Activated gamma-delta T cell treated with anti-CD3 and anti-CD28 coated beads, Interleukin-2, amount 50 U/mL, for 16 hours (primary cell): ENCODE measurements around the gene SGCG.

Source experiments
- DNase-seq: peaks from one replicate; pipeline ENCODE4 v3.0.0-alpha.2; 2020; ENCODE audit warnings: low read depth

Gene SGCG

DNA sequence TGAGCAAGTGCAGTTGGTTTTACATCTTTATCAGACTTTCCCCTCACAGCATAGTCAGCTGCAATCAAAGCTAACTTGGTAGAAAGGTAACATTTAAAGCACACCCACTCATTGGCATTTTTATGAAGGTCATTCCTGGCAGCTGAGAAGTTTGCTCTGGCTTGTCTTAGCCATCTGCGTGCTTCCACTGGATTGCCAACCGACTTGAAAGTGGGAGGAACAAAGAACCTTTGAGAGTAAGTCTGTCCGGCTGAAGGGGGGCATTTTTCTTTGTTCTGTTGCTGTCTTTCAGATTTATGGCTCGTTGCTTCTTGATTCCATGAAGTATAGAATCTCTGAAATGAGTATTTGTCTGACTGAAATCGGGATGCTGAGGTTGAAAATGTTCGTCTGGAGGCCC, 149.6 kb downstream of the SGCG start:
- DNase-seq: no peak

DNA sequence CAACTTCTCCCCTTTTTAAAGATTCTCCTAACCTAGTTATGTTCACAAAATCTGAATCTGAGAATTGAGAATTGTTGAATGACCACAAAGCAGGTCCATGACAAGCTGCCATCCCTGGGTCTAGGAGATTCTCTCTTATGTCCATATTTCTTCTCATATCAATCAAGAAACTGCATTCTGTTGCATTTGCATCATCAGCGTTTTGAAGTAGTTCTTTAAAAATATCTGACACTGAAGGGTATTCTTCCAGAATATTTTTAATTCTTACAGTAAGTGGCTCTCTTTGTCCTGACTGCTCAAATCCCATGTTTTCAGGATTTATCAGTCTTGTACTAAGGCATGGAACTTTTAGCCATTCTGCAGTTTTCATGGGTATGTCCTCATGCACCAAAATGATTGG, 158.4 kb downstream of the SGCG start:
- no peak for DNase-seq

DNA sequence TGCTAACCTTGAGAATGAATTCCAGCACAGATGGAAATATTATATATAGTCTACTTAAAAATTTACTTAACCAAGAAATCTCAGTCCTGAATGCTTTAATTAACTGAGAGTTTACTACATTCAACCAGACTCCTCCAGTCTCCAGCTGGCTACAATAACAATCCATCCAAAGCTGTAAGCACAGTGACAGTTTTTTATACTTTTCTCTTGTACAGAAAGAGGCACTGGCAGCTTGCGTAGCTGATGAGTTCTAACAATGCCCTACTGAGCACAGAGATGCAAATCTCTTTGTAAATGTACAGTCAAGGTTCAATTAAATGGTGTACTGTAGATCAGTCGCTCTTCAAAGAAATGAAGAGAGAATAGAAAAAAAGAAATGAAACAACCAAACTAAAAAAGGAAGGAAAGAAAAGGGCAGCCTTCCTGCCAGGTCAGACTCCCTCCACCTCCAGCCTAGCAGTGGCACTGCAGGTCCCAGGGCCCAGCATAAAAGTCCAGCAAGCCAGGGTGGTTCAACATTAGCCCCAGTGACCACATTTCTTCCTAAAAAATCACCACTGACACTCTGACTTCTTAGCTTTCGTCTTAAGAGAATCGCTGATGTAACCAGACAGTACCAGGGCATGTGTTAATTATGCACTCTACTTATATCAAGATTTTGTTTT, 164.3 kb downstream of the SGCG start:
- no peak for DNase-seq

DNA sequence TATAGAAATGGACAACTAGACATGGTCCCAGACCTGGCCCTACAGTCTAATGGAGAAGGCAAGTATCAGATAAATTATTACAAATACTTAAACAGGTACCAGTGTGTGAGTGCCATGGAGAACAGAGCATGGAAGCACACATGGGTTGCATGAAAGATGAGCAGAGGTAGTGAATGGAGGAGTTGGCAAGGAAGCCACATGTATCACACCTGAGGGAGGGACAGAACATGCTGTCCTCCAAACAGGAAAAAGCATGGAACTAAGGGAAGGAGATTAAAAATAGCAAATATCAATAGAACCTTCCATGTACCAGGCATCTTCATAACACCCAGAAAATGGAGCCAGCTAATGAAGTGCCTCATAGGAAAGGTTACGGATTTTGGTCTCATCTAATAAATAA, 166.8 kb downstream of the SGCG start:
- DNase-seq: no peak

DNA sequence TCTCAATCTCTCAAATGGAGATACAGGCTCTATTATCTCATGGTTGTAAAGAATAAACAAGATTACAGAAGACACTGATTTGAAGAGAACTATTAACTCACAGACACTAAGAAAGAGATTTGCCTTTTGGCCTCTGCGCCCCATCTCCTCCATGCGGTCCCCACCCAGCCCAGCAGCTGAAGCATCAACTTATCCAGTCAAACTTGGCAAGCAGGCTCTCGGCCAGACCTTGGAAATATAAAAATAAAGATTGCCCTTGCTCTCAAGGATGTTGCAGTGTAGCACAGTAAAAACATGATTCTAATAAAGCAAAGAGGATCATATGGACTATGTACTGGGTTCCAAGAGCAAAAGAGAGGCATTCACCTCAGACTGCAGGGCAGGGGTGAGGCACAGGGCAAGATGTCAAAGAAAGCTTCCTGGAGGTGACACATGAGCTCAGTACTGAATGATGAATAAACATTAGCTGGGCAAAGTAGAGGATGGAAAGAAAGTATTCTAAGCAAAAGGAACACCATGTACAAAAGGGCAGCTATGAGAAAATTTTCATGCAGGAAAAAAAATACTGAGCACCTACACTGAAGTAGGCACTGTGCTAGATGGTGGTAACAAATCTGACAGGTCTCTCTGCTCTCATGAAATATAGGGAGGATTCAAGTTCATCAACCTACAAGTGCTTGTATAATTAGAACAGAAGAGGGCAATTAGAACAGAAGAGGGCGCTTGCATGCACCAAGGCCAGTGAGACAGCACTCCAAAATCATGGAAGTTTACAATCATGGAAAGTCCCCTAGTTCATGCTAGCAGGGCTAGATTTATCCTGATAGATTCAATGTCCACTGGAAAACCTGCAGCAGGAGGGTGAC, 167.7 kb downstream of the SGCG start:
- no peak for DNase-seq

DNA sequence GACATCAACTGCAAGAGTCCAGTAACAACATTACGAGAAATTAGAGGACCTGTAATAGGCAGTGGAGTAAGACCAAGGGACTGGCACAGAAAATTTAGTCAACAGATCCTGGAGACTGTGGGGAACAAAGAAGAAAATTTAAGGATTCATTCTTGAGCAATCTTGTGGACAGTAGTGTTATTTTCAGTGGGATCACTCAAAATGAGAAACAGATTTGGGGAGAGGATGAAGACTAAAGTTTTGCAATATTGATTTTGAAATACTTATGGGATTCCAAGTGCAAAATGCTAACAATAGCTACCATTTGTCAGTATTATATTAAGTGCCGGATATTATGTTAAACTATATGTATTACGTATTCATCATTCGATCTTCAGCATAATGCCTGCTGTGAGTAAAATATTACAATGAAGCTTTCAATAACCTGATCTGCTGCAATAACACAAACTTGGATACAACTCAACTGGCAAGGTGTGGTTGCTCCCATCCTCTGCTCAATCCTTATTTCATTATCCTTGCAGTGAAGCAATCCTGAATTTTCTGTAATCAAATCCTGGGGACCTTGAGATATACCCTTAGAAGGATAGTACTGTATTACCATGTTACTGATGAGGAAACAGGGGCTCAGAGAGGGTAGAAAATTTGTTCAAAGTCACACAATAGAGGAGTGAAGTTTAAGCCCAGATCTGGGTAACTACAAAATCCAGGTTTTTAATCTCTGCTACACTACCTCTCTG, 168.6 kb downstream of the SGCG start:
- no peak for DNase-seq

DNA sequence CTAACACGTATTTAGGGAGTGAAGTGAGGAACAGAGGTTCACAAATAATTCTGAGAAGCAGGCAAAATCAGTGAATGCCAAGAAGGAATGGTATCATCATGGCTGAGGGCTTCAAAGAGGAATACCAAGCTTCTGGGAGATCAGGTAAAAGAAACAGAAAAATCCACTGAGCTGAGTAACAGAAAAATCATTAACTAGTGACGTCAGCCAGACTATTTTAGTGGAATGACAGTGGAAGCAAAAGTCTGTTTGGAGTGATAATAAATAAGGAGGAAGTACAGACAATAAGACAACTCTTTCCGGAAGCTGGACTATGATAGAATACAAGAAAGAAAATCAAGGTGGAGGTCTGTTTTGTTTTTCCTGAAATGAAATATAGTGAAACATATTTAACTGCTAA, 169.2 kb downstream of the SGCG start:
- DNase-seq: no peak

DNA sequence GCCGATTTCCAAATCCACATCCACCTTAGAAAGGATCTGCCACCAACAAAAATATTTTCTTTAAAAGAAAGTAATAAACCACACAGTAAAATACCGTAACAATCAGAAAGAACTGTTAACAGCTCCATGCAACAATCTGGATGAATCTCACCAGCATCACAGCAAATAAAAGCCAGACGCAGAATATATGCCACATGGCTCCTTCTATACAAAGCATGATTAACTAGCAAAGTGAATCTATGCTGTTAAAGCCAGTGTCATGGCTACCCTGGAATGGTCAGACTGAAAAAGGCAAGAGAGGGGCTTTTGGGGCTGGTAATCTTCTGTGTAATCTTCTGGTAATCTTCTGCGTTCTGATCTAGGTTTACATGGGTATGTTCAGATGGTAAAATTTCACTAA, 171.4 kb downstream of the SGCG start:
- no peak for DNase-seq

DNA sequence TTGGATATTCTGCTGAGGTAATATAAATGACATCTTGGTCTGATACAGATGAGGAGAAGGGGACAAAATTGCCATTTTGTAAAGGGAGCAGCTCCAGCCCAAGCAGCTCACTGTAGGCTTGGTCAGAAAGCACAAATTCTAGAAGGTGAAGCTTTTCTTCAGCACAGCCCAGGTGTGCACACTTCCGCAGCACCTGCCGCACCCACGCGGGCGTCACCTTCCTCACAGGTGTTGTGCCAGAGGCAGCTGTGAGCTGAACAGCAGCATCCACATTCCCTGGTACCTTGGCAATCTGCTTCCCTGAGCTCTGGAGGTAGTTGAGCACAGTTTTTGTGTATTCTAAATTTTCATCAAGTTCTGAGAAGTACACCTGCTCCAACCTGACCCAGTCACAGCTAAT, 173.7 kb downstream of the SGCG start:
- no peak for DNase-seq

DNA sequence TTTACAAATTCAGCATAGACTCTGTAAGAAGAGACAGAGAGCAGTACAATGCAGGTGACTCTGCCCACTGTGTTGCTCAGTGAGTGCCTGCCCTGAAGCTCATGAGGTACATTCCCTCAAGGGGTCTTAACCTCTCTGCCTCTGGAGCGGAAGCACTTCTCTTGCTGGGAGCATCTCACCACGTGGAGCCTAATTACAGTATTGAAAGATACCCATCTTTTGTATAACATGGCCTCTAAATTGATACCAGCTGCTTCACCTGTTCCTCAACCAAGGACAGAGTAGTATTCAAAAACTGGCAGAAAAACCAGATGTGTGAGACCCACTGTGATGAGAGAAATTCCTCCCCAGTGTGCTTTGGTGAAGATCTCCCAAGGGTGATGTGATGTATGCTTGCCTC, 175.6 kb downstream of the SGCG start:
- DNase-seq: no peak

DNA sequence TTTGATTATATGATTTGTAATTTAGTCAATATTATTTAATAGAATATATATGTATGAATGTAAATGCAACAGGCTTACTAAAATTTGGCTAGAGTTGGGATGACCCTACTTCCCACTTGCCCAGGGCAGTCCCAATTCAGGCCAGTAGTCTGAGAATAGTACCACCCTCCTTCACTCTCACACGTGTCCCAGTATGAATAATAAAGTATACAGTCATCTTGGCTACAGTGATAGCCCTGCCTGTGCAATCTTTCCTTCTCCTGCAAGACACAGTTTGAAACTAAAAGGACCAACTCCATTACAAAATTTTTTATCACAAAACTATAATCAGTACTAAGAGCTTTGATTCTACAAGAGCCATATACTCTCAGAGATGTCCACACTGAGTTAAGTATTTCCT, 176.6 kb downstream of the SGCG start:
- DNase-seq: no peak

DNA sequence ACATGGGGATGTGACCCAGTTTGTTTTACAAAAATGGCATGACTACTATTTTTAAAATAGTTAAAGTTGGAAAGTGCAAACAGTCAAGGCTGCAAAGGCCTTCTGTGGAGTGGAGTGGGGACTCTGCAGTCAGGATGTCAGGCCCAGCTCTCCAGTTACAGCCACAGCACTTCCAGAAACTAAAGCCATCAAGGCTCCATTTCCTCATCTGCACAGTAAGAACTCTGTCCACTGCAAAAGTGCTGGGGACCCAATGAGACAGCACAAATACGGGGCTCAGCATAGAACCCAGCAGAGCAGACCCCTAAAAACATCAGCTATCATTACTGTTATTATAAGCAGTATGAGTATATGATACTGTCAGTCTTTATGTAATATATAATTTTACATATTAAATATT, 179.1 kb downstream of the SGCG start:
- no peak for DNase-seq

DNA sequence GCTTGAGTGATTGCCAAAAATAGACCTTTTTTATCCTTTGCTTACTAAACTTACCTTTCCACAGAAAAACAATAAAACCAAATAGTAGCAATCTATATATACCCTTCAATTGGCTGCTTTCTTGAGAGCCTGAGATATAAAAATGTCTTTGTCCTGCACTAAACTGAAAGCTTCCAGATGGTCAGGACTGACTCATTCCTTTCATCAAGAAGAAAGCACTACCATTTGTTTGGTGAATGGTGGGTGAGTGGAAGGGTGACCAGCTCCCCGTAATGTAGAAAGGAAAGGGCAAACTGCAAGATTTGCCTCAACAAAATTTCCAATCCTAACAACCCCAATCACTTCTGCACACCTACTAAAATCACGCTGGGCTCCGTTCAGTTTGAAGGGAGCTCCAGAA, 184.9 kb downstream of the SGCG start:
- no peak for DNase-seq

DNA sequence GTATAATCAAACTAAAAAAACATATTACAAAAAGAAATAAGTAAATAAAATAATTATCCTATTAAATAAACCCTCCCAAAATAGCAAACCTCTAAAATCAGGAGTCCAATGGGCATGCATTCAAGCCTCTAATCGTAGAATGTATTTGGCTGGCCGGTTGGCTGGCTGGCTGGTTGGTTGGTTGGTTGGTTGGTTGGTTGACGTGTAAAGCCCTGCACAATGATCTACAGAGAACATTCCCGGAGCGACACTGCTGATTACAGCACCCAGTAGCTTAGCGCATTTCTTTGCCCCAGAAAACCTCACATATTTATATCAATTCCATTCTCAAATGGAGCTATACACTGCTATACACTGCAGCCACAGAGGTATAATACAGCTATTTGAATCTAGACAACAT, 187.1 kb downstream of the SGCG start:
- no peak for DNase-seq

DNA sequence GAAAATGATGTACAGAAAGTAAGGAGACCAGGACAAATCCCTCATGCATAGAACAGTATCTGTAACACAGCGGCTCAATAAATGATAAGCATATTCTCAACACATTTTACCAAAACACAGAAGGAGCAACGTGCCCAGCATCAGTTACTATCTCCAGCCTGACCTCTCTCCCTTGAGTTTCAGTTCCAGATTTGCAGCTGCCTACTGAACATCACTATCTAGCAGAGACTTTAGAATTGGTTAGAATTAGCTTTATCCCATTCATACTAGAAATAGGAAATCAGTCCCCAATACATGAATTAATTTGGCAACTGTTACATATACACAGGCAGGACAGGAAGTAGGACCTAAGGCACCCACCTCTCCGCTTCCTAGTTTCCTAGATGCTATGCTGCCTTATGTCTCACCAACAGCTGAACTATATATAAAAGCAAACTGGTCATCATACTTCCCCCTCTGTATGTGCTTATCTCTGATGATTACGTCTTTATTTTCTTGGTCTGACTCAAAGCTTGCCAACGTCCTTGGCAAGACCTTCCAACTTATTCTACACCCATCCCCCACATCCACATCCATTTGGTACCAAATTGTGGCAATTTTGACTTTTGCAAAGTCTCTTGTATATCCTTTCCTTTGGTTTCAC, 191.6 kb downstream of the SGCG start:
- no peak for DNase-seq
